Colonic mucosa (tissue), 4 donors: ENCODE data around the gene MGMT. TPM values are rescaled to one million over a fixed set of nuclear protein-coding genes. Genes with fewer than 3 reads are reported as not detected.

Experiments used
- DNase-seq: peaks from one replicate; pipeline ENCODE4 v3.0.0-alpha.2; 2020
- H3K27ac ChIP-seq: fragments of 200-600 bp; one replicate; pipeline ENCODE4 v1.8.0; 2021
- H3K27me3 ChIP-seq: fragments of 200-600 bp; one replicate; pipeline ENCODE4 v1.8.0; 2021
- H3K36me3 ChIP-seq: fragments of 200-600 bp; one replicate; pipeline ENCODE4 v1.8.0; 2021
- H3K4me1 ChIP-seq: fragments of 200-600 bp; one replicate; pipeline ENCODE4 v1.8.0; 2021; ENCODE audit warnings: mild to moderate bottlenecking
- H3K4me3 ChIP-seq: fragments of 200-600 bp; one replicate; pipeline ENCODE4 v1.8.0; 2021
- H3K9ac ChIP-seq, 2 donors: one replicate each; pipeline ENCODE4 v1.7.0; 2013; ENCODE audit warnings: control low read depth in 2 of 2, low read depth in 2 of 2, low read length in 2 of 2
- H3K9me3 ChIP-seq: fragments of 200-600 bp; one replicate; pipeline ENCODE4 v1.8.0; 2021
- intact Hi-C: fragments of 100-400 bp; cut with DNase I; formaldehyde crosslinking; loops from one replicate; pipeline ENCODE4 v1.14.1; 2022
- total RNA-seq, 2 donors: library from RNA; stranded (reverse); fragmentation: NEBNext Ultra II Directional in 1 of 2; extraction: Animal tissue kit (Norgen Biotek cat#: 25700) in 1 of 2; gene quantifications; one replicate each; pipeline ENCODE4 v1.2.1, GENCODE V29; 2021
- TF ChIP-seq, protein P1 (sequence below): fragments of 200-600 bp; IDR thresholded peaks from one replicate; pipeline ENCODE4 v1.8.0; 2022; ENCODE audit warnings: antibody characterized with exemption, mild to moderate bottlenecking
- donor health status: healthy.
- donor health status: DM: no; HTN: no; CAD: no.
- donor health status: DM: no; HTN: no; CAD: no.

Gene MGMT
- total RNA-seq, 2 donors from 2014 or later: 17.5 to 18.2 TPM

GRCh38 chr10:129541200-129541599 is 74.2 kb downstream of the MGMT start:
- DNase-seq: no peak
- intact Hi-C loops: no loop called here

DNA sequence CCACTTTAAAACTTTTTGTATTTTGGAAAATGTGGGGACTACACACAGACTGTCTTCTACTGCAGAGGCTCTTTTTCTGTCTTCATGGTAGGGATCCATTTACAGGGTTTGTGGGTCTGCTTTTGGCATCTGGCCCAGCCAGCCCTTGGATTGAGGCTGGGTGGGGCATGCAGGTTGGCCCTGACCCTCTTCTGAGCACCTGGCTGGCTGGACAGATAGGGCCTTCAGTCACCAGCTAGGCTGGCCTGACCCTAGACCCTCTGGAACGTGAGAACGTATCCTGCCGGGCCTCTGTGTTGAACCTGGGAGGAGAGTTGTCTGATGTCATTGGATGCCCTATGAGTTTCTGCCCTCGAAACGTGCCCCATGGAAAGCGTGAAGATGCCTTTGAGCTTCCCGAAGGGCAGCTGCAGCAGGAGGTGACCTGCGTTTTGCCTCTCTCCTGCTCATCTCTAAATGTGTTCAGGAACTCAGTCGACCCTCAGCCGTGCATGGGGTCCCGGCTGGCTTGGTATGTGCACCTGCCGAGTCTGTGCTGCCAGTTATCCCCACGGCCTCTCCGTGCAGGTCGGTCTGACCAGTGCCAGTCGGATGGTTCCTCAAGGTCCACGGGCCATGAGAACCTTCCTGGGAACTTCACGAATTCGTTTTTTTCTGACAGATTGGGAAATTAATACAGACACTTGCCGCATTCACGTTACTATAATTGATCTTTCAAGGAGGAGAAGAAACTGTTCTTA is 74.9 kb downstream of the MGMT start:
- Histone ChIP-seq H3K9ac (no peak overlapping the region), H3K9me3 (no peaks in the 10 kb centered on the region), H3K27ac (no peak overlapping the region), H3K4me3 (no peak overlapping the region), H3K27me3 (no peaks in the 10 kb centered on the region), H3K36me3 (no peaks in the 10 kb centered on the region), H3K4me1 (no peaks in the 10 kb centered on the region)
- intact Hi-C loops: no loop called here
- TF ChIP-seq, protein P1, sequence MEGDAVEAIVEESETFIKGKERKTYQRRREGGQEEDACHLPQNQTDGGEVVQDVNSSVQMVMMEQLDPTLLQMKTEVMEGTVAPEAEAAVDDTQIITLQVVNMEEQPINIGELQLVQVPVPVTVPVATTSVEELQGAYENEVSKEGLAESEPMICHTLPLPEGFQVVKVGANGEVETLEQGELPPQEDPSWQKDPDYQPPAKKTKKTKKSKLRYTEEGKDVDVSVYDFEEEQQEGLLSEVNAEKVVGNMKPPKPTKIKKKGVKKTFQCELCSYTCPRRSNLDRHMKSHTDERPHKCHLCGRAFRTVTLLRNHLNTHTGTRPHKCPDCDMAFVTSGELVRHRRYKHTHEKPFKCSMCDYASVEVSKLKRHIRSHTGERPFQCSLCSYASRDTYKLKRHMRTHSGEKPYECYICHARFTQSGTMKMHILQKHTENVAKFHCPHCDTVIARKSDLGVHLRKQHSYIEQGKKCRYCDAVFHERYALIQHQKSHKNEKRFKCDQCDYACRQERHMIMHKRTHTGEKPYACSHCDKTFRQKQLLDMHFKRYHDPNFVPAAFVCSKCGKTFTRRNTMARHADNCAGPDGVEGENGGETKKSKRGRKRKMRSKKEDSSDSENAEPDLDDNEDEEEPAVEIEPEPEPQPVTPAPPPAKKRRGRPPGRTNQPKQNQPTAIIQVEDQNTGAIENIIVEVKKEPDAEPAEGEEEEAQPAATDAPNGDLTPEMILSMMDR: no peak
- no peak for DNase-seq

More at GRCh38 chr10:129541200-129541599, 74.2 kb downstream of the MGMT start:
- H3K4me1 ChIP-seq: no peaks in the 10 kb centered on the region
- TF ChIP-seq, protein P1: no peak
- H3K4me3 ChIP-seq: no peak overlapping the region
- no peak overlapping the region for H3K9ac ChIP-seq
- H3K27ac ChIP-seq: no peak overlapping the region
- no peaks in the 10 kb centered on the region for H3K9me3 ChIP-seq
- no peaks in the 10 kb centered on the region for H3K36me3 ChIP-seq
- H3K27me3 ChIP-seq: no peaks in the 10 kb centered on the region

- no peak overlapping the region for H3K9ac ChIP-seq
- no peaks in the 10 kb centered on the region for H3K9me3 ChIP-seq
- no peaks in the 10 kb centered on the region for H3K4me1 ChIP-seq
- H3K36me3 ChIP-seq: no peaks in the 10 kb centered on the region
- H3K27me3 ChIP-seq: no peaks in the 10 kb centered on the region
- TF ChIP-seq, protein P1: no peak
- intact Hi-C loops: no loop called here
- no peak for DNase-seq
- H3K27ac ChIP-seq: no peak overlapping the region
- no peak overlapping the region for H3K4me3 ChIP-seq
Measured at GRCh38 chr10:129542589-129542988, 75.5 kb downstream of the MGMT start.

- no peak overlapping the region for H3K9ac ChIP-seq
- no peak for DNase-seq
- H3K4me1 ChIP-seq: no peaks in the 10 kb centered on the region
- H3K27ac ChIP-seq: no peak overlapping the region
- intact Hi-C loops: no loop called here
- TF ChIP-seq, protein P1: no peak
- no peaks in the 10 kb centered on the region for H3K36me3 ChIP-seq
- no peaks in the 10 kb centered on the region for H3K27me3 ChIP-seq
- H3K4me3 ChIP-seq: no peak overlapping the region
- H3K9me3 ChIP-seq: no peaks in the 10 kb centered on the region
Measured at GRCh38 chr10:129544205-129545202, 77.5 kb downstream of the MGMT start.

DNA sequence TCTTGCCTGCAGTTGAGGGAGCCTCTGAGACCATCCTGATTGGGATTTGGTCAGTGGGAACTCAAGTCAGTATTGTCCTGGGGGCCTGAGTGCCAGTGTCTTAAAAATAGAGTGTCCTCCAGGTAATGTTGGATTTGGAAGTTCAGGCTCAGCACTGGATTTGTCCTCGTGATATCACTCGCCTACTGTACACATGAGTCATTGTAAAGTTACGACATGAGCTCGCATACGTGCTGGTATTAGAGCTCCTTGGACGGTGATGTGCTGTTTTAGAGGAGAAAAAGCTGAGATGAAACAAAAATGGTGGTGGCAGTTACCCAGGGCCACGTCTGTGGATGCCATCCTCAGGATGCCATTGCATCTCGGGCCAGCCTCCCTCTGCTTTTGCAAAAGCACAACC is 78.2 kb downstream of the MGMT start:
- Histone ChIP-seq H3K36me3 (no peaks in the 10 kb centered on the region), H3K27ac (no peak overlapping the region), H3K4me1 (no peaks in the 10 kb centered on the region), H3K4me3 (no peak overlapping the region), H3K9ac (no peak overlapping the region), H3K27me3 (no peaks in the 10 kb centered on the region), H3K9me3 (no peaks in the 10 kb centered on the region)
- intact Hi-C loops: no loop called here
- TF ChIP-seq, protein P1: no peak
- no peak for DNase-seq
